Osteocyte (in vitro differentiated cells): ENCODE results near the gene CDKN3. TPM values are rescaled to one million over a fixed set of nuclear protein-coding genes. Genes with fewer than 3 reads are reported as not detected.

Experiments used
- DNase-seq: peaks from one replicate; pipeline ENCODE4 v3.0.0; 2021; ENCODE audit warnings: mixed read lengths; ENCODE audit not compliant: unreplicated experiment; ENCODE audit errors: extremely low spot score
- H3K27ac Mint-ChIP-seq: one replicate; pipeline ENCODE4 v1.8.0; 2021; ENCODE audit warnings: mild to moderate bottlenecking, mixed read lengths; ENCODE audit not compliant: unreplicated experiment
- H3K27me3 Mint-ChIP-seq: one replicate; pipeline ENCODE4 v1.8.0; 2021; ENCODE audit warnings: mixed read lengths; ENCODE audit not compliant: unreplicated experiment
- H3K36me3 Mint-ChIP-seq: one replicate; pipeline ENCODE4 v1.8.0; 2021; ENCODE audit warnings: mixed read lengths; ENCODE audit not compliant: unreplicated experiment
- H3K4me1 Mint-ChIP-seq: one replicate; pipeline ENCODE4 v1.8.0; 2021; ENCODE audit warnings: mixed read lengths; ENCODE audit not compliant: unreplicated experiment
- H3K4me3 Mint-ChIP-seq: one replicate; pipeline ENCODE4 v1.8.0; 2021; ENCODE audit warnings: mild to moderate bottlenecking, moderate library complexity, mixed read lengths; ENCODE audit not compliant: unreplicated experiment
- H3K9me3 Mint-ChIP-seq: one replicate; pipeline ENCODE4 v1.8.0; 2021; ENCODE audit warnings: mixed read lengths; ENCODE audit not compliant: unreplicated experiment
- CTCF ChIP-seq: fragments of 200-600 bp; sonication (generic); IDR thresholded peaks from 2 replicates; pipeline ENCODE4 v1.5.0; 2021; ENCODE audit warnings: antibody characterized with exemption, mild to moderate bottlenecking, moderate library complexity
- total RNA-seq: library from RNA; stranded (reverse); gene quantifications from 2 replicates; pipeline ENCODE4 v1.2.1, GENCODE V29; 2021

CDKN3 gene
- total RNA-seq, 1 donor from 2014 or later: 8.5 TPM

- H3K4me3 Mint-ChIP-seq: no peak overlapping the region
- H3K27me3 Mint-ChIP-seq: peaks cover 3% of the 10 kb centered on the region
- no peak overlapping the region for H3K27ac Mint-ChIP-seq
- TF ChIP-seq CTCF: no peak
- H3K36me3 Mint-ChIP-seq: no peaks in the 10 kb centered on the region
- H3K4me1 Mint-ChIP-seq: peaks cover under 1% of the 10 kb centered on the region
- no peaks in the 10 kb centered on the region for H3K9me3 Mint-ChIP-seq
- DNase-seq: peak; percentile 34
Measured at GRCh38 chr14:54349713-54350112, 47.1 kb upstream of the CDKN3 start.

- Mint-ChIP-seq H3K36me3 (no peaks in the 10 kb centered on the region), H3K4me3 (no peak overlapping the region), H3K4me1 (peaks cover 2% of the 10 kb centered on the region), H3K27ac (no peak overlapping the region), H3K27me3 (peaks cover 3% of the 10 kb centered on the region), H3K9me3 (no peaks in the 10 kb centered on the region)
- TF ChIP-seq CTCF: no peak
- no peak for DNase-seq
Measured at GRCh38 chr14:54350203-54350602, 46.6 kb upstream of the CDKN3 start.

GRCh38 chr14:54353266-54353665 lies 43.5 kb upstream of the CDKN3 start:
- Mint-ChIP-seq H3K27ac (no peak overlapping the region), H3K27me3 (peaks cover 4% of the 10 kb centered on the region), H3K9me3 (no peaks in the 10 kb centered on the region), H3K4me3 (no peak overlapping the region), H3K36me3 (no peaks in the 10 kb centered on the region), H3K4me1 (peaks cover 9% of the 10 kb centered on the region)
- DNase-seq: peak; percentile 46
- no peak for TF ChIP-seq CTCF

- Mint-ChIP-seq H3K27ac (no peak overlapping the region), H3K36me3 (no peaks in the 10 kb centered on the region), H3K27me3 (peaks cover 8% of the 10 kb centered on the region), H3K4me1 (peaks cover 9% of the 10 kb centered on the region), H3K9me3 (no peaks in the 10 kb centered on the region), H3K4me3 (no peak overlapping the region)
- TF ChIP-seq CTCF: no peak
- DNase-seq: no peak
Measured at GRCh38 chr14:54353694-54354093, 43.1 kb upstream of the CDKN3 start.

GRCh38 chr14:54354096-54354495 lies 42.7 kb upstream of the CDKN3 start:
- DNase-seq: peak; percentile 8
- Mint-ChIP-seq H3K27ac (no peak overlapping the region), H3K36me3 (no peaks in the 10 kb centered on the region), H3K4me1 (peaks cover 9% of the 10 kb centered on the region), H3K27me3 (peaks cover 8% of the 10 kb centered on the region), H3K4me3 (no peak overlapping the region), H3K9me3 (no peaks in the 10 kb centered on the region)
- TF ChIP-seq CTCF: no peak
